Fibroblast of the conjunctiva (primary cell): Measurements from ENCODE around the gene NLRX1.
"Not testable (repeated sequence)": the region's sequence is repeated elsewhere in the genome, so short reads cannot be mapped to it uniquely, and the experiment has no call there.

Experiments used
- DNase-seq: peaks from one replicate; pipeline ENCODE4 v3.0.0-alpha.2; 2010; ENCODE audit warnings: low read depth

Gene NLRX1

GRCh38 chr11:119207415-119207960 is 39.0 kb downstream of the NLRX1 start:
- no peak for DNase-seq

GRCh38 chr11:119209186-119209585 is 40.7 kb downstream of the NLRX1 start:
- DNase-seq: no peak

- no peak for DNase-seq
Observed at GRCh38 chr11:119210050-119210449, 41.5 kb downstream of the NLRX1 start.

DNA sequence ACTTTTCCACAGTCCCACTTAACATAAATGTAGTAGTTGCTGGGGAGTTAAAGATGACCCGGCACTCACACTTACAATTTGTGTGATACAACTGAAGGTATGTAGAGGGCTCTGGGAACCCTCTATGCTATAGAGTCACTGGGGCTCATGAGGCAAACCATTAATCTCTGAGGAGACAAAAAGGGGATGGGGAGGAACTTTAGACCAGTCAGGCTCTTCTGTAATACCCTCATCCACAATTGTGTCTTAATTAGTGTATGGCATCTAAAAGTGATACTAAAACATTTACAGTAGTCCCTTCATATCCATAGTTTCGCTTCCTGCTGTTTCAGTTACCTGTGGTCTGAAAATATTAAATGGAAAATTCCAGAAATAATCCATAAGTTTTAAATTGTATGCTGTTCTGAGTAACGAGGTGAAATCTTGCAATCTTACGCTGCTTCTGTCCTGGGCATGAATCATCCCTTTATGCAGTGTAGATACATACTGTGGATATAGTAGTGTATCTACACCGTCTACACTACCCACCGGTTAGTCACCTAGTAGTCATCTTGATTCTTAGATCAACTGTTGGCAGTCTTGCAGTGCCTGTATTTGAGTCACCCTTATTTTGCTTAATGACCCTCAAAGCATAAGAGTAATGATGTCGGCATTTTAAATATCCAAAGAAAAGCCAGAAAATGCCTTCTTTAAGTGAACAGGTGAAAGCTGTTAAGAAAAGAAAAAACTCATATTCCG is 49.8 kb downstream of the NLRX1 start:
- DNase-seq: peak; percentile 75

GRCh38 chr11:119222308-119222707 is 53.8 kb downstream of the NLRX1 start:
- DNase-seq: peak; percentile 29

GRCh38 chr11:119222891-119223290 is 54.4 kb downstream of the NLRX1 start:
- DNase-seq: no peak

DNA sequence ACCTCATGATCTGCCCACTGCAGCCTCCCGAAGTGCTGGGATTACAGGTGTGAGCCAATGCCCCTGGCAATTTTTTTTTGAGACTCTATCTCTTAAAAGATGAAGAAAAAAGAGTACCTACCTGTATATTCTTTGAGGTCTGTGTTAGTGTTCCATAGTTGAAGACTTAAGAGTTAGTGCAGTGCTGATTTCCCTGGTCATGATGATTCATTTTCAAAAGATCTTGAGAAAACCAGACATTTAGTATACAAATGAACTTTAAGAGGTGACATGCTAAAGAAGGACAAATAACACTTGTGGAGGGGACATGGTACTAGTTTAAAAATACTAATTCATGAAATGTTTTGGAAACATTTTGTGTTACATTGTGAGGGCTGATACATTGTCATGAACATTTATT is 55.3 kb downstream of the NLRX1 start:
- DNase-seq: no peak

GRCh38 chr11:119228535-119229287 is 60.2 kb downstream of the NLRX1 start:
- not testable (repeated sequence) for DNase-seq

DNA sequence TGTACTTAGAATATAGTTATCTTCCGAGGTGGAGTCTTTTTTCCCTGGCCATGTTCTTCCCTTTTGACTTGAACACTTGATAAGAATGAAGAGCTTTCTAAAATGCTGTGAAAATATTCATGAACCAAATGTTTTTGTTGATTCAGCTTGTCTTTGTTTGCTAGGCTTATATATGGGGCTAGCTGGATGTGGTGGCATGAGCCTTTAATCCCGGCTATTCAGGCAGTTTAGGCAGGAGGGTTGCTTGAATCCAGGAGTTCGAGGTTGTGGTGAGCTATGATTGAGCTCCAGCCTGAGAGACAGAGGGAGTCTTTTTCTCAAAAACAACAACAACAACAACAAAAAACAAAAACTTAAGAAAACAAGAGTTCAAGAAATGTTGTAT is 60.8 kb downstream of the NLRX1 start:
- DNase-seq: no peak

DNA sequence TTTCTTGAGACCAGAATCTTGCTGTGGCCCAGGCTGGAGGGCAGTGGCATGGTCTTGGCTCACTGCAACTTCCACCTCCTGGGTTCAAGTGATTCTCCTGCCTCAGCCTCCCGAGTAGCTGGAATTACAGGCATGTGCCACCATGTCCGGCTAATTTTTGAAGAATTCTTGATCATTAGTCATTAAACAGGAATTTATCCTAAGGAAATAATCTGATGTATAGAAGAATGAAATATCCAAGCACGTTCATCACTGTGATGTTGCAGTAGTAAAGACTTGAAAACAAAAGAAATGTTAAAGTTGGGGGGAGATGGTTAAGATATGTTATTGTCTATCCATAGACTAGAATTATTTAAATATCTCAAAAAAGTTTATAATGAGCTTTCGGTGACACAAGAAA is 61.2 kb downstream of the NLRX1 start:
- DNase-seq: no peak
